ENCODE results near the gene WSCD2.

WSCD2 gene

DNA sequence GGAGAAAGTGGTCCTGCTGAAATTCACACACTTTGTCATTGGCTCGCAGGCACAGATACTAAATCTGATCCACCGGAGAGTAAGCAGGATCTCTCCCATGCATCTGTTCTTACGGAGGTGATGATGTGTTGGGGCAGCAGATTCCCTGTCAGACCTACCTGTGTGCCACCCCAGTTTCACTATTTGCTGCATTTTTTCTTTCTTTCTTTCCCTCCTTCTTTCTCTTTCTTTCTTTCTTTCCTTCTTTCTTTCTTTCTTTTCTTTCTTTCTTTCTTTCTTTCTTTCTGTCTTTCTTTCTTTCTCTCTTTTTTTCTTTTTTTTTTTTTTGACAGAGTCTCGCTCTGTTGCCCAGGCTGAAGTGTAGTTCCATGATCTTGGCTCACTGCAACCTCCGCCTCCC is 37.4 kb downstream of the WSCD2 start:
- DNase-seq (ENCODE audit: low spot score), result no peak

DNA sequence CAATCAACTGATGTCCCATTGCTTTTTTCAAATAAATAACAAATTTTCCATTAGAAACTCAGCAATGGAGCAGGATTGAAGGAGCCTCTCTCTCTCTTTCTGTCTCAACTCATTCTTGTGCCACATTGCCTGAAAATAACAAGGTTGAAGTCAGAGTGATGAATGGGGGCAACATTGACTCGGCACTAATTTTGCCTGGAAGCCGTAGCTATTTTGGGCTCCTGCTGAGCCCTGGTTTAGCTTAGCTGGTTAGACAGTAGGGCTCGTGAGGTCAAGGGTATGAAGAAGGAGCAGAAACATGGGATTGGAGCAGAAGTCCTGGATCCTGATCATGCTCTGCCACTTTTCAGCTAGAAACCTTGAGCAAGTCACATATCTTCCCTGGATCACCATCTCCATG is 38.9 kb downstream of the WSCD2 start:
- DNase-seq (ENCODE audit: low spot score), result no peak

DNA sequence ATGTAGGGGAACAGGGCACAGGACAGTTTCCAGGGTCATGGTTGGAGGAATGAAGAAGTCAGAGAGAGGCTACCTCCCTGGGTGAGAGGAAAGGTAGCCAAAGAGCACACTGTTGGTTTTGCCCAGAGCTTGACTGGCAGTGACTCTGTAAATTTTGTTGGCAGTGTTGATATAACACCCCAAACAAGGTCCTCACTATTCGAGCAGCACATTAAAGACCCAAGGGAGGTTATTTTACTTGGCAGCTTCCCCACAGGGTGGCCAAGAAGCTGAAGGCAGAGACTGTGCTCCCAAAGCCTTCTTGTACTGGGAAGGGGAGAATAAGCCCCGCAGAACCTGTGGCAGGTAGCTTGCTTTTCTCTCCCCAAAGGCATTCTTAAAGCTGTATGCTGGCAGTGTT is 40.6 kb downstream of the WSCD2 start:
- no peak for DNase-seq (ENCODE audit: low spot score)

DNA sequence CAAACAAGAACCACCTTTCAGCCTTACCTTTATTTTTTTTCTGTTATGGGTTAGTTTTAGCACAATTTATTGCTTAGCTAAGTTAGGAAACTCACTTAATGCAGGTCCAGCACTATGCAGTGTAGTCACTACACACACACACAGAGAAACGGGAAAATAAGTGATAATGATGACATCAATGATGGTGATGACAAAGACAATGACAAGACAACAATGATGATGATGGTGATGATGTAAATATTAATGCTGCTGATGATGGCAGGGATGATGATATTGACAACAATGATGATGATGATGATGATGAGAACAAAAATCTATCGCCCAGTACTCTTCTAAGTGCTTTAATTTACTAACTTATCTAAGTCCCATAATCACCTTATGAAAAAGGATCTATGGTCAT is 41.1 kb downstream of the WSCD2 start:
- DNase-seq (ENCODE audit: low spot score), result no peak

DNA sequence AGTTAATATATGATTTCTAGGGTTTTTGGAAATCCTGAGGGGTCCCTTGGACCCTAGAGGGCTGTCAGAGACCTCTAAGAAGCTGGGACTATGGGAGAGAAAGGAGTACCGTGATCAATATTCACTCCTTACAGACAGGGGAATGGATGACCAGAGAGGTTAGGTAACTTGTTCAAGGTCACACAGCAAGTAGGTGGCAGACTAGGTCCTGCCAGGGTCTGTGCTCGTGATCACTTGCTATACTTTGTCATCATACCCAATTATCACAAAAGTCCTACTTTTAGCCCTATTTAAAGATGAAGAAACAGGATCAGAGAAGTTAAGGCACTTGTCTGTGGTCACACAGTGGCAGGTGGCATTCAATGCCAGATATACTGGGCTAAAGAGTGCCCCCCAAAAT is 42.9 kb downstream of the WSCD2 start:
- DNase-seq (ENCODE audit: low spot score), result no peak

DNA sequence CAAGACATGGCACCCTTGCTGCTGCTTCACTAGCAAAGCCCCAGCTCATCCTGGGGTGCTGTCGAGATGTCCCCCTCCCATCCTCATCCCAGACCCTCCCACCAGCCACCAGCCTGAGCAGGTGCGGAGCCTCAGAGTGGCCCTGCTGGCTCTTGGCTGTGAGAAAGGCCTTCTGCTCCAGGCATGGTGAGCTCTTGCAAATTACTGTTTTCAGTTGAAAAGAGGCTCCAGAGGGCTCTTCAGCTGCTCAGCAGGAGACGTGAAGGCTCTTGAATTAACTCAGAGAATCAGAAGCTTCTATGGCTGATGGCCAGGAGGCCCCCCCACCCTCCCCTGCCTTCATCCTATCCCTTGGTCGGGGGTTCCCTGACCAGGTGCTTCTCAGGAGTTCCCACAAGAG is 44.1 kb downstream of the WSCD2 start:
- DNase-seq (ENCODE audit: low spot score), result peak; percentile 75

DNA sequence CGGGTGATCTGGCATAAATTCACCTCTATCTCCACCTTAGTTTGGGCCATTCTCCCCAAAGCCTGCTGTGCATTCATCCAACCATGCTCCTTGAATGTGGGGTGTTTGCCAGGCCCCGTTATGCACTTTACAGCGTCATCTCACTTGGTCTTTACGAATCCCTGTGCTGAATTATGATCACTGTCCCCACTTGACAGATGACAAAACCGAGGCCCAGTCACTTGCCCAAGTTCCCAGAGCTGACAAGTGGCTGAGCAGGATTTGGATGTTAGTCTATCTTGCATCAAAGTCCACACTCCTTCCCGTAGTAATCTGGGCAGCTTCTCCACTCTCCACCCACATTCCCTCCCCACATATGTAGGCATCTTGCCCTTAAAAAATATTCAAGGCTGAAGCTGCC is 44.8 kb downstream of the WSCD2 start:
- DNase-seq (ENCODE audit: low spot score), result no peak

DNA sequence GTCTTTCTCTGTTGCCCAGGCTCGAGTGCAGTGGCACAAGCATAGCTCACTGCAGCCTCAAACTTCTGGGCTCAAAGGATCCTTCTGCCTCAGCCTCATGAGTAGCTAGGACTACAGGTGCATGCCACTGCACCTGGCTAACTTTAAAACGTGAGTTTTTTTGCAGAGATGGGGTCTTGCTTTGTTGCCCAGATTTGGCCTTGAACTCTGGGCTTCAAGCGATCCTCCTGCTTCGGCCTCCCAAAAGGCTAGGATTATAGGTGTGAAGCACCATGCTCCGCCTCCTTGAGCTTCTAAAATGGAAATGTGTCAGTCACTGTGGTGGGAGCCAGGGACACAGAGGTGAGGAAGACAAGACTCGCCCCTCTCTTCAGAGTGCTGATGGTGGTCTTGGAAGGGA is 45.6 kb downstream of the WSCD2 start:
- DNase-seq (ENCODE audit: low spot score), result no peak

DNA sequence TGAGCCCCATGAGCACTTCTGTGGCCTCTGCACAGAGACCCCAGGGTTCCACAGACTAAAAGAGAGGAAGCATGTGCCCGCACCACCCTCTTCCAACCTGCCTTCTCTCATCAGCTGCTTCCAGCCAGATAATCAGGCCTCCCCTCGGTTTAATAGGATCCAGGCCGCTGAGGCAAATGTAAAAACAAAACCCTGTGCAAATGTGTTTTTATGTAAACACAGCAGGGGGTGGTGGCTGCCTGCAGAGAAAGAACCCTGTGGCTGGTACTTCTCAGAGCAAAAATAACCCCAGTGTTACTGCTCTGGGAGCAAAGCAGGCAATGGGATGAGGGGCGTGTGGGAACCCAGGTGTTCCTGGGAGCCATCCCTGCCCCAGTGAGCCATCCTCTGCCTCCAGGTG is 46.2 kb downstream of the WSCD2 start:
- DNase-seq (ENCODE audit: low spot score), result peak; percentile 72

DNA sequence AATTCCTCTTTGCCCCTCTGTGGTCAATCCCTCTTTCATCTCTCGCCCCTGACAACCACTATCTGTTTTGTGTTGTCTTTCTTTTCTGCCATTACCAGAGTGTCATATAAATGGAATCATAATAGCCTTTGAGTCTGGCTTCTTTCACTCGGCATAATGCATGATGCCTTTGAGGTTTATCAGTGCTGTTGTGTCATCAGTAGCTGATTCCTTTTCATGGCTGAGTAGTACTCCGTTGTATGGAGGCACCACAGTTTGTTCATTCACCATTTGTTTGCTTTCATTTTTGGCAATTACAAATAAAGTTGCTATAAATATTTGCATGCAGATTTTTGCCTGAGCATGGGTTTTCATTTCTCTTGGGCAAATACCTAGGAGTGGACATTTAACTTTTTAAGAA is 47.2 kb downstream of the WSCD2 start:
- no peak for DNase-seq (ENCODE audit: low spot score)

DNA sequence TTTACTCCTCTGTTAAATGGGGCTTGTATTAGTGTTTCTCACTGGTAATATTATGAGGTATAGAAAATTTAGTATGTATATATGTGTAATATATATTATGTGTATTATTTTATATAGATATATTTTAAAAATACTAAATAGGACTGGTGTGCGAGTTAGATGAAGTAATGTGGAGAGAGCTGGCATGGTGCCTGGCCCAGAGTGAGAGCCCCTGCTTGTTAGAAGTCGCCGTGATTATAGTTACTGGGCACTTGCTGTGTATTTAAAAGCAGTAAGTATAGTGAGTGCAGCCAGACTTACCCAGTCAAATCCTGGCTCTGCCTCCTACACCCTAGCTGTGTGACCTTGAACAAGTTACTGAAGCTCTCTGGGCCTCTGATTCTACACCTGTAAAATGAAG is 48.0 kb downstream of the WSCD2 start:
- no peak for DNase-seq (ENCODE audit: low spot score)

DNA sequence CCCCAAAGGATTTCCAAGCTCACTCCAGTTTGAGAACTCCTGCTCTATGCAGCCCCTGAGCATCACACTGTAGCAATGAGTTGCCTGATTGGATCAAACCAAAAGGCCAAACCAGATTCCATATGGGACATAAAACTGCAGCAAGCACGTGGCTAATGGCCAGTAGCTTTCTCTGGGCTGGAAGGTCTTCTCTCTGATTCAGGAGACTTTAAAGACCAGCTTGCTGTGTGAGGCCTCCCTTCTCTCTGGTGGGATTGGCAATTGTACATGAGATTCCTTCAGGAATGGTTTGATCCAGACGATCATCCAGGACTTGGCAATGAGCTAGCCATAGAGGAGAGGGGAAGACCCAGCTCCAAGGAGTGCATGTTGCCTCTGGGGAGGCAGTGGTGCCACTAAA is 50.2 kb downstream of the WSCD2 start:
- DNase-seq (ENCODE audit: low spot score), result no peak

DNA sequence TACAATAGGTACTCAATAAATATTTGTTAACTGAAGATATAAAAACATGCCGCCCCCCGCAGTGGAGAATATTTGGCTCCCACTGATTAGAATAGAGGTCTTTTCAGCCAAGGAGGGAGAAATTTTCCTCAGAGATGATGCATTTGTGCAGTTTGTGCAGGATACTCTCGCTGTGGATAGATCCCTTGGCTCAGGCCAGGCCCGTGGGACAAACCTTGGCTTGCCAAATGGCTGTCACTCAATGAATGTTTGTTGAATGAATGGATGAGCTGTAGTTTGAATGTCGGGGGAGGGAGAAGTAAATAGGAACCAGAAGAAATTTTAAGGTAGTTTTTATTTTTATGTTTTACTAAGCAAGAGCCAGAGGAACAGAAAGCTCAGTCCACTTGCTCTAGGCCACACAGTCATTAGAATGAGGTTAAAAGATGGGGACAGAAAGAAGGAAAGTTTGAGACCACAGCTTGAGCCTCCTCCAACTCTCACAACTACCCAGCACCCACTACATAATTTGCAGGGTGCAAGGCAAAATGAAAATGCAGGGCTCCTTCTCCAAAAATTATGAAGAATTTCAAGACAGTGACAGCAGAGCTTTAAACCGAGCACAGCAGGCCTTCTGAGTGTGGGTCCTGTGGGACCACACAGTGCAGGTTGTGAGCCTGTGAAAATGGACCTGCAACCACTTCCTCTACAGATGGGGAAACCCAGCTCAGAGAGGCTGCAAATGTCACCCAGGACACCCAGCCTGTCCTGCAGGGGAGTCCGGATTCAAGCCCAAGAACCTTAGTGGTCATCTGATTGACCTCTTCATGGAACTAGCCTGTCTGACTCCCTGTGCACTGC is 51.4 kb downstream of the WSCD2 start:
- DNase-seq (ENCODE audit: low spot score), result no peak

DNA sequence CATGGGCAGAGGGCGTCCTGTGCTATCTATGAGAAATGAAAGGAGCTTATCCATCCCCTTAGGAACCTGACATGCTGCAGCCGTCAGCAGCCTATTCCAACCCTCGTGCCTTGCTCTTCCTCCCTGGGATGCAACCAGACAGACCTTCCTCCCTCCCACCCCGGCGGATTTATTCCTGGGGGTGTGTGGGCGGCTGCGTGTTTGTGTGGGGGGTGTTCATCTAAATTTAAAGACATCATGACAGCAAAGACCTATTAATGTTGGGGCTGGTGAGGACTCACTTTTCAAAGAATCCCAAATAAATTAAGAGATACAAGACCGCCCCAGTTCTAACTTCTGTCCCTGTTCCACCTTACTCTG is 52.0 kb downstream of the WSCD2 start:
- DNase-seq (ENCODE audit: low spot score), result no peak

DNA sequence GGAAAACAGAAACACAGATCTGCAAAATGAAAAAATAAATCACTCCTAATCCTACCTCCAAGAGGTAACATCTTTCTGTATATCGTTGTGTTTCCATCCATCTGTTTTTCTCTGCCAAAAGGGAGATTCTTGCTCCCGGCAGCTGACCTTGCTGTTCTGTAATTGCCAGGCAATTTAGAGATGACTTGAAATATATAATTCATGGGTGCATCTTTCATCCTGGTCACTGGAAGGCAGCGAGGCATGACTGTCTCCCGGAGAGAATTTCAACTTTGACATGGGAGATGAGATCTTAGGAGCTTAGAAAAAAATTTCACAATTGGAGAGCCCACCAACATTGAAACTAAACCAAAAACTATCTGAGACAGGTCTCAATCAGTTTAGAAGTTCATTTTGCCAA is 53.0 kb downstream of the WSCD2 start:
- no peak for DNase-seq (ENCODE audit: low spot score)

DNA sequence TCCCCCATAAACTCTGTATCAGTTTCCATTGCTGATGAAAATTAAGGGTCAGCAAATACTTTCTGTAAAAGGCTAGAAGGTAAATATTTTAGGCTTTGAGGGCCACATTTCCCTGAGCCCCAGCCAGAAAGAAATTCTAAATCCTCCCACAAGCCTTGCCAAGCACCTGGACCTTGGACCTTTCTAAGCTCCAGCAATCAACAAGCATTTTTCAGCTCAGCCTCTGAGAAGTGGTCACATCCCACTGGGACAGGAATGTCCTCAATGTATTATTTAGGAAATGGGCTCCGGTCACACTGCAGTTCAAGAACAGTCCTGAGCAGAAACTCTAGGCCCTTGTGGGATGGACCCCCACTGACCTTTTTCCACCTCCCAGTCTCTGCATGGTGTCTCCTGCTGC is 55.9 kb downstream of the WSCD2 start:
- no peak for DNase-seq (ENCODE audit: low spot score)

DNA sequence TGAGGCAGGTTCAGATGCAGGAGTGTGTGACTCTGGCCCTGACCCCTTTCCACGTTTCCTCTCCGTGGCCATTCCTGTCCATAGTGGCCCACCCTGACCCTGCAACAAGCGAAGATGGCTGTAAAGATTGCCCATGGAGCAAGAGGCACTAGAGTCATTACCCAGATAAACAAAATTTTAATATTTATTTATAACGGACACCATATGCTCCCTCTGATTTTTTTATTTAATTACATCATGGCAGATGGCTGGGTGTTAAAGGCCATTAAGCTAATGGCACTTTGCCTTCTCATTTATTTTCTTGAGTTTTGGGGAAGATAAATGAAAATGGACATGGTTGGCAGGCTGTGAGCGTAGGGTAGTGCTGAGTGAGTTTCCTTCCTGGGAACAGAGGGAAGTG is 58.7 kb downstream of the WSCD2 start:
- DNase-seq (ENCODE audit: low spot score), result peak; percentile 93

DNA sequence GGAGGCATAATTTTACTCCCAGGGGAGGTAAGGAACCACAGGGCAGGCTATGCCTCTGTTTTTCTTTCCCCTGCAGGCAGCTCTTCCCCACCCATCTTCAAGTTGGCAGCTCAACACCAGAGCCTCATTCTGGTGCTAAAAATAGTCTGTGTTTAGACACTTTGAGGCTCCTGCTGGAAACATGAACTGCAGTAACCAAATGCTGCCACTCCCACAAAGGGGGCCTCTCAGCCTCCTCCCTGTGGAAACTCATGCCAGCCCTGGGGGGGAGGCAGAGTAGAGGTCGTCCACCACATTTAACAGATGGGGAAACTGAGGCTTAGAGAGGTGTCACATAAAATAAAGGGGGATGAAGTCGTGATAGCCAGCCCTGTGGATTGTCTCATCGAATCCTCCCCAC is 61.4 kb downstream of the WSCD2 start:
- peak; percentile 83 for DNase-seq (ENCODE audit: low spot score)

DNA sequence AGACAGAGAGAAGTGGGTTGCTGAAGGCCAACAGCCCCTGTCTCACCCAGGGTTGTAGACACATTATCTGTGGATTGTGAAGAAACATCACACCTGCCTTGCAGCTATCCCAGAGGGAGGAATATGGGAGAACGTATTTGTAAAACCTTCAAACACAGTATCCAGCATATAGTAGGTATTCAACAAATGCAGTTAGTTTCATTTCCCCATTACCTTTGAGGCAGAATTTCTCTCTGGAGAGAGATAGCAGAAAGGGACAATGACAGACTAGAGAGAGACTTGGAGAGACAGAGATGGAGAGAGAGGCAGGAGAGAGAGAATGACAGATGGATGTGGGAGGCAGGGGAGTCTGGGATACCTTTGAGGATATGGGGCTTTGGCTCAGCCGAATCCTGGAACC is 62.0 kb downstream of the WSCD2 start:
- no peak for DNase-seq (ENCODE audit: low spot score)

DNA sequence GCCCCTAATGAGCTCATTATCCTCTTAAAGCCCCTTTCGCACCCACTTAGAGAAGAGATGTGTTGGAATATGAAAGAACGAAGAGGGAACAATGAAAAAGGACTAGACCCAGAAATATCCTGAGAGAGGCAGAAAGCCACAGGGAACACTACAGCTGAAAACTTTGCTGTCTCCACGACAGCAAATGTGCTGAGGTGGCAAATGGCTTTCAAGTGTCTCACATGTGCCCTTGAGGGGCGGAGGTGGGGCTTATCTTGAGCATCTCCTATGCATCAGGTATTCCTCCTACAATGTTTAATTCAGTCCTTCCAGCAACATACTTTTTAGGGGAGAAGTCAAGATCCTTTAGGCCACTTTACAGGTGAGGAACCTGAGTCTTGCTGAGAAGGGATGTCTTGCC is 62.9 kb downstream of the WSCD2 start:
- DNase-seq (ENCODE audit: low spot score), result no peak

DNA sequence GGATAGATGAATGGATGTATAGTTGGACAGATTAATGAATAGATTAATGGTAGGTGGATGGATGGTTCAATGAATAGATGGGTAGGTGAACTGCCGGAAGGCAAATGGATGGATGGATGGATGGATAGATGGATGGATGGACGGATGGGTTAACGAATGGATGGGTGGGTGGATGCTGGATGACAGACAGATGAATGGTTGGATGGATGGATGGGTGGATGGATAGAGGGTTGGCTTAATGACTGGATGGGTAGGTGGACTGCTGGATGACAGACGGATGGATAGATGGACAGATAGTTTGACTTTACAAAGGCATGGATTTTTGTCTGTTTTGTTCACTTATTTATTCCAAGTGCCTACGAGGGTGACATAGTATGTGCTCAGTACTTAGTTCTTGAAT is 64.4 kb downstream of the WSCD2 start:
- DNase-seq (ENCODE audit: low spot score), result no peak

DNA sequence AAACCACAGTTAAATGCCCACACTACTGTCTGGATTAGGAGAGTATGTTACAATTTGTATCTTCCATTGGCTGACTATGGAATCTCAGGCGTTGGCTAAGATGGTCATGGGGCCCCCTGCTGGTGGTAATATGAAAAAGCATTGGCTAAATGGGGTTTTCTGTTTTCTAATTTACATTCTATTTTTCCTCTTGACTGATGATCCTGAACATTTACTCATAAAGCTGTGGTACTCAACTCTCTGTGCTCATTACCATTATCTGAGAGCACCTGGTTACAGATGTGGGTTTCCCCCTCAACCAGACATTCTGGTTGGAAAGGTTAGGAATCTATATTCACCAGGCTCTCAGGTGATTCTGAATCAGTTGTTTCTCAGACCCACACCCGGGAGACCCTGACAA is 64.8 kb downstream of the WSCD2 start:
- DNase-seq (ENCODE audit: low spot score), result no peak

DNA sequence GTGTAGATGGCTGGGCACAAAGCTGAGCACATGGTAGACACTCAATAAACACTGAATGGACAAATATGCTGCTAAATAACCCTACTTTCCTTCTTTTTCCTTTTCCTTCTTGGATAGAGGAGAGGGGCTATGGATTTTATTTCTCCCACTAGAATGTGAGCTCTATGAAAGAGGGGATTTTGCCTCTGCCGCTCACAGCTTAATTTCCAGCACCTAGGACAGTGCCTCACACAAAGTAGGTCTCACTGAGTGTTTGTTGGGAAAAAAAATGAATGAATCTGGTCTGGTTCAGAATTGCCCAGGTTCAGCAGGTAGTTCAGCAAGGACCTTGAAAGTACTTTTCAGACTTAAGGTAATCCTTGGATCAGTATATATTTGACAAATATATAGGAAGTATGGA is 65.5 kb downstream of the WSCD2 start:
- DNase-seq (ENCODE audit: low spot score), result no peak

DNA sequence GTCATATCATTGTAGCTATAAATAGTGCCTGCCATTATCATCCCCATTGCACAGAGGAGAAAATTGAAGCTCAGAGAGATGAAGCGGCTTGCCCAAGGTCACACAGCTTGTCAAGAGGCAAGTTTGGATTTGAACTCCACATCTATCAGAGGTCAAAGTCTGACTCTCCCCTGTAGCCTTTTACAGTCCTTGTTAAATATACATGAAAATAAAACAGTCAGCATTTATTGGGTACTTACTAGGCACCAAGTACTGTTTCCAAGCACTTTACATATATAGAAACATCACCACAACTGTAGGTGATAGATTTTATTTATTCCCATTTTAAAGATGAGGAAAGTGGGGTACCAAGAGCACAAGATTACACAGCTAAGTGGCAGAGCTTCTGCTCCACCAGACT is 67.2 kb downstream of the WSCD2 start:
- no peak for DNase-seq (ENCODE audit: low spot score)

DNA sequence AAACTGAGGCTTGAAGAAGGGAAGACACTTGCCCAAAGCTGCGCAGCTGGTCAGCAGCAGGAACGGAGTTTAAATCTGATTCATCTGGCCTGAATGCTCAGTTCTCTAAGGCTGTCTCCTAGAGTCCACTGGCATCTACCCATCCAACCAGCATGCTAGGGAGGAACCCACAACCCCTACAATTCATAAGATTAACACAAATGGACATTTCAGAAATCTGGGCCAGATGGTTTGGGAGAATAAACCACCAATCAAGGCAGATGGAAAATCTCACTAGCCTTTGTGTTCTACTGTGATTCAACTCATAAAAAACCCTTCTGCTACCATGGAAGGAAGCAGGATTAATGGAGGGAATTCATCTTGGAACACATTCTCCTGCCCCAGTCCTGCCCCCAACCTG is 67.8 kb downstream of the WSCD2 start:
- peak; percentile 74 for DNase-seq (ENCODE audit: low spot score)

Measured in cerebellar cortex (tissue), 1 donor.